GM04504 (cell line): Measurements from ENCODE around the gene ARHGAP6.

Experiments used
- DNase-seq: peaks from one replicate; pipeline ENCODE4 v3.0.0-alpha.2; 2012; ENCODE audit warnings: low read depth

ARHGAP6 gene

GRCh38 chrX:11460347-11460746 lies 205.4 kb downstream of the ARHGAP6 start:
- no peak for DNase-seq

- DNase-seq: no peak
These were observed 207.6 kb downstream of the ARHGAP6 start for GRCh38 chrX:11458170-11458569.

GRCh38 chrX:11451151-11451550 lies 214.6 kb downstream of the ARHGAP6 start:
- DNase-seq: no peak

- DNase-seq: no peak
These were observed 215.4 kb downstream of the ARHGAP6 start for GRCh38 chrX:11450354-11450753.

GRCh38 chrX:11449613-11450012 lies 216.1 kb downstream of the ARHGAP6 start:
- no peak for DNase-seq

- DNase-seq: no peak
These were observed 218.3 kb downstream of the ARHGAP6 start for GRCh38 chrX:11447418-11447817.

GRCh38 chrX:11446949-11447348 lies 218.8 kb downstream of the ARHGAP6 start:
- no peak for DNase-seq

- DNase-seq: peak; percentile 43
These were observed 219.4 kb downstream of the ARHGAP6 start for GRCh38 chrX:11446336-11446735.

GRCh38 chrX:11445540-11445939 lies 220.2 kb downstream of the ARHGAP6 start:
- no peak for DNase-seq

GRCh38 chrX:11444052-11444451 lies 221.7 kb downstream of the ARHGAP6 start:
- DNase-seq: no peak

- no peak for DNase-seq
These were observed 225.9 kb downstream of the ARHGAP6 start for GRCh38 chrX:11439846-11440245.

GRCh38 chrX:11438767-11439166 lies 227.0 kb downstream of the ARHGAP6 start:
- DNase-seq: no peak

- DNase-seq: no peak
These were observed 227.4 kb downstream of the ARHGAP6 start for GRCh38 chrX:11438380-11438723.

GRCh38 chrX:11437642-11438379 lies 227.9 kb downstream of the ARHGAP6 start:
- peak; percentile 59 for DNase-seq

- peak; percentile 77 for DNase-seq
These were observed 230.2 kb downstream of the ARHGAP6 start for GRCh38 chrX:11435568-11435967.

- peak; percentile 48 for DNase-seq
These were observed 231.1 kb downstream of the ARHGAP6 start for GRCh38 chrX:11434607-11435006.

- no peak for DNase-seq
These were observed 233.9 kb downstream of the ARHGAP6 start for GRCh38 chrX:11431786-11432185.

GRCh38 chrX:11430271-11430670 lies 235.4 kb downstream of the ARHGAP6 start:
- no peak for DNase-seq

GRCh38 chrX:11429538-11430085 lies 236.1 kb downstream of the ARHGAP6 start:
- DNase-seq: no peak

- DNase-seq: no peak
These were observed 238.2 kb downstream of the ARHGAP6 start for GRCh38 chrX:11427453-11428071.

GRCh38 chrX:11426712-11427452 lies 238.8 kb downstream of the ARHGAP6 start:
- no peak for DNase-seq

GRCh38 chrX:11424903-11425674 lies 240.6 kb downstream of the ARHGAP6 start:
- DNase-seq: no peak
